HepG2 (cell line): Measurements from ENCODE around the gene SLC31A2. TPM values are rescaled to one million over a fixed set of nuclear protein-coding genes. Genes with fewer than 3 reads are reported as not detected.

ENCODE experiments used
- AFF4 ChIP-seq: sonication (generic); formaldehyde crosslinking; IDR thresholded peaks from 2 replicates; pipeline ENCODE4 v1.4.0; 2020; ENCODE audit warnings: missing genetic modification reagents
- AGO2 ChIP-seq: fragments of 200-400 bp; formaldehyde crosslinking; optimal IDR thresholded peaks from 2 replicates; pipeline ENCODE3; 2017; ENCODE audit warnings: mild to moderate bottlenecking, low read depth, low read length, moderate library complexity
- FOXO1 ChIP-seq: sonication (generic); formaldehyde crosslinking; IDR thresholded peaks from 2 replicates; pipeline ENCODE4 v1.4.0; 2020; ENCODE audit warnings: missing genetic modification reagents
- HNRNPH1 ChIP-seq: fragments of 200-400 bp; formaldehyde crosslinking; optimal IDR thresholded peaks from 2 replicates; pipeline ENCODE3; 2017; ENCODE audit warnings: mild to moderate bottlenecking, low read depth, low read length
- KMT2B ChIP-seq: IDR thresholded peaks from 2 replicates; pipeline ENCODE4 v1.6.1; 2016; ENCODE audit warnings: missing genetic modification reagents, missing compliant biosample characterization
- NRL ChIP-seq: sonication (generic); formaldehyde crosslinking; IDR thresholded peaks from 2 replicates; pipeline ENCODE4 v1.5.0; 2020; ENCODE audit warnings: missing genetic modification reagents, mild to moderate bottlenecking, moderate library complexity, borderline replicate concordance
- PBX3 ChIP-seq: sonication (generic); formaldehyde crosslinking; IDR thresholded peaks from 2 replicates; pipeline ENCODE4 v1.8.1; 2023; ENCODE audit warnings: missing genetic modification reagents, inconsistent platforms, borderline replicate concordance
- POLR2AphosphoS2 ChIP-seq: IDR thresholded peaks from 2 replicates; pipeline ENCODE4 v1.6.1; 2011; ENCODE audit warnings: low read depth, low read length, improper control_type of control experiment
- SAP130 ChIP-seq: IDR thresholded peaks from 2 replicates; pipeline ENCODE4 v1.6.1; 2016; ENCODE audit warnings: low read depth
- SOX6 ChIP-seq, 2 experiments: fragments of 450-650 bp in 1 of 2; sonication (generic) in 1 of 2; formaldehyde crosslinking in 1 of 2; IDR thresholded peaks; 2 replicates each; pipeline versions ENCODE4 v1.4.0 to v1.6.1; 2017 to 2020; ENCODE audit warnings: antibody characterized with exemption in 1 of 2, mild to moderate bottlenecking in 1 of 2, missing genetic modification reagents in 1 of 2
- THAP7 ChIP-seq: sonication (generic); formaldehyde crosslinking; IDR thresholded peaks from 2 replicates; pipeline ENCODE4 v1.8.1; 2023; ENCODE audit warnings: mild to moderate bottlenecking, missing genetic modification reagents
- TOPORS ChIP-seq: sonication (generic); formaldehyde crosslinking; IDR thresholded peaks from 2 replicates; pipeline ENCODE4 v1.8.0; 2023; ENCODE audit warnings: mild to moderate bottlenecking, missing genetic modification reagents
- ZFP62 ChIP-seq: sonication (generic); formaldehyde crosslinking; IDR thresholded peaks from 2 replicates; pipeline ENCODE4 v1.4.0; 2020; ENCODE audit warnings: missing genetic modification reagents
- ZNF260 ChIP-seq: sonication (generic); formaldehyde crosslinking; IDR thresholded peaks from 2 replicates; pipeline ENCODE4 v1.4.0; 2020; ENCODE audit warnings: missing genetic modification reagents, low read depth, mild to moderate bottlenecking, borderline replicate concordance
- ZNF282 ChIP-seq: fragments of 450-650 bp; IDR thresholded peaks from 2 replicates; pipeline ENCODE4 v1.6.1; 2018; ENCODE audit not compliant: partially characterized antibody
- ZNF335 ChIP-seq: sonication (generic); formaldehyde crosslinking; IDR thresholded peaks from 2 replicates; pipeline ENCODE4 v1.4.0; 2020; ENCODE audit warnings: missing genetic modification reagents
- ZNF350 ChIP-seq: sonication (generic); formaldehyde crosslinking; IDR thresholded peaks from 2 replicates; pipeline ENCODE4 v1.4.0; 2020; ENCODE audit warnings: mild to moderate bottlenecking, low read depth, missing genetic modification reagents, borderline replicate concordance
- ZNF383 ChIP-seq: sonication (generic); formaldehyde crosslinking; IDR thresholded peaks from 2 replicates; pipeline ENCODE4 v1.4.0; 2020; ENCODE audit warnings: missing genetic modification reagents, mild to moderate bottlenecking, borderline replicate concordance
- ZNF652 ChIP-seq: IDR thresholded peaks from 2 replicates; pipeline ENCODE4 v1.6.1; 2016; ENCODE audit warnings: low read depth, borderline replicate concordance
- ZNF737 ChIP-seq: sonication (generic); formaldehyde crosslinking; IDR thresholded peaks from 2 replicates; pipeline ENCODE4 v1.5.0; 2020; ENCODE audit warnings: missing genetic modification reagents, mild to moderate bottlenecking, borderline replicate concordance
- ZNF749 ChIP-seq: sonication (generic); formaldehyde crosslinking; IDR thresholded peaks from 2 replicates; pipeline ENCODE4 v1.8.0; 2022; ENCODE audit warnings: mild to moderate bottlenecking, missing genetic modification reagents, moderate library complexity, borderline replicate concordance
- ZNF792 ChIP-seq: IDR thresholded peaks from 2 replicates; pipeline ENCODE4 v1.6.1; 2016
- ZSCAN22 ChIP-seq: sonication (generic); formaldehyde crosslinking; IDR thresholded peaks from 2 replicates; pipeline ENCODE4 v1.4.0; 2020; ENCODE audit warnings: mild to moderate bottlenecking, missing genetic modification reagents
- polyA plus RNA-seq, 8 experiments: library from polyadenylated mRNA; depleted of rRNA in 3 of 8; stranded (reverse) in 7 of 8; unstranded in 1 of 8; fragments of >200 nt; fragmentation: Illumina TruSeq in 4 of 8; extraction: Trizol in 4 of 8; gene quantifications; 2 replicates each; pipeline versions ENCODE4 v1.2.1 to v1.2.3, GENCODE V29; 2011 to 2016; ENCODE audit warnings: low read depth in 4 of 8, missing spikeins in 1 of 8, mixed read lengths in 1 of 8; ENCODE audit not compliant: insufficient read depth in 1 of 8
- total RNA-seq, 5 experiments: library from RNA; depleted of rRNA; stranded (reverse); fragments of >200 nt; fragmentation: Illumina TruSeq; extraction: Trizol; gene quantifications; 2 replicates each; pipeline ENCODE4 v1.2.3, GENCODE V29; 2016; ENCODE audit warnings: low read depth in 1 of 5

The SLC31A2 gene
- total and polyA plus RNA-seq, 2 of the 13 experiments (the other 11 are each of a cell fraction or from before 2014, with no cell fraction given), result 9.3 to 10.2 TPM

- TF ChIP-seq ZNF737 (CRISPR knock-in tag), result no peak
- TF ChIP-seq ZNF652 (CRISPR knock-in tag), result no peak
- peak; percentile 69 for TF ChIP-seq SAP130 (CRISPR knock-in tag)
- TF ChIP-seq ZNF282, result no peak
- no peak for TF ChIP-seq ZNF749 (CRISPR knock-in tag)
- no peak for TF ChIP-seq HNRNPH1
- no peak for TF ChIP-seq AFF4
- no peak for TF ChIP-seq ZSCAN22 (CRISPR knock-in tag)
- peak; percentile 64; the same call in 1 of the 2 replicates for TF ChIP-seq THAP7 (CRISPR knock-in tag)
- TF ChIP-seq ZFP62 (CRISPR knock-in tag), result no peak
- no peak for TF ChIP-seq PBX3 (CRISPR knock-in tag)
- no peak for TF ChIP-seq FOXO1 (CRISPR knock-in tag)
- peak; percentile 56; the same call in 1 of the 2 replicates for TF ChIP-seq ZNF350 (CRISPR knock-in tag)
- TF ChIP-seq ZNF260 (CRISPR knock-in tag), result no peak
- TF ChIP-seq AGO2, result no peak
- 0 out of 2 replicates have a peak, but pooled peaks have one; percentile 41 for TF ChIP-seq TOPORS (CRISPR knock-in tag)
- peak; percentile 71 for TF ChIP-seq ZNF792 (CRISPR knock-in tag)
- no peak; the same call in 1 of the 2 replicates for TF ChIP-seq NRL (CRISPR knock-in tag)
- no peak for TF ChIP-seq KMT2B (CRISPR knock-in tag)
- no peak for TF ChIP-seq ZNF335 (CRISPR knock-in tag)
- TF ChIP-seq POLR2AphosphoS2, result no peak
- no peak for TF ChIP-seq ZNF383 (CRISPR knock-in tag)
- no peak for TF ChIP-seq SOX6 (IDR thresholded peaks at IDR 0.05)
- peak; percentile 45 for TF ChIP-seq SOX6 (CRISPR knock-in tag; IDR thresholded peaks at IDR 0.05)
These were observed at the start of gene SLC31A2 (continued) for GRCh38 chr9:113150670-113151611.
